SK-N-SH (cell line): ENCODE data around the gene EVI5. TPM values are rescaled to one million over a fixed set of nuclear protein-coding genes. Genes with fewer than 3 reads are reported as not detected.

Experiments used
- CTCF ChIA-PET: fragments of 300-600, 350-600 bp; formaldehyde crosslinking; extraction: SDS; loops from one replicate; lab custom pipeline; 2021; lab: Yijun Ruan, JAX
- POLR2A ChIA-PET: fragments of 350-600 bp; sonication (Branson Sonifier 250); formaldehyde crosslinking; extraction: SDS; loops from one replicate; lab custom pipeline; 2020; ENCODE audit warnings: antibody characterized with exemption, inconsistent platforms; lab: Yijun Ruan, JAX
- DNase-seq: peaks from one replicate; pipeline ENCODE4 v3.0.0; 2012
- H2AFZ ChIP-seq: fragments of 200-600 bp; sonication (generic); 2 replicates; pipeline ENCODE4 v1.8.1; 2016; ENCODE audit warnings: antibody characterized with exemption, mild to moderate bottlenecking, low read depth
- H3F3A ChIP-seq: fragments of 200-600 bp; sonication (generic); replicated peaks from 2 replicates; pipeline ENCODE3; 2016; ENCODE audit warnings: antibody characterized with exemption, mild to moderate bottlenecking; ENCODE audit not compliant: insufficient read depth
- H3K27ac ChIP-seq, 2 experiments: fragments of 200-500 bp in 1 of 2; fragments of 200-600 bp in 1 of 2; sonication (Bioruptor generic) in 1 of 2; sonication (generic), shearing (Covaris generic) in 1 of 2; 2 replicates each; pipeline versions ENCODE4 v1.5.1 to v1.6.1; 2014 to 2016; ENCODE audit warnings: low read depth in 2 of 2, inconsistent platforms in 1 of 2, low read length in 1 of 2, mild to moderate bottlenecking in 1 of 2, mixed read lengths in 1 of 2
- H3K27me3 ChIP-seq: fragments of 200-600 bp; sonication (generic), shearing (Covaris generic); 2 replicates; pipeline ENCODE4 v1.6.1; 2016; ENCODE audit warnings: mixed run types; ENCODE audit not compliant: insufficient read depth
- H3K36me3 ChIP-seq, 2 experiments: fragments of 200-500 bp in 1 of 2; fragments of 200-600 bp in 1 of 2; sonication (Bioruptor generic) in 1 of 2; sonication (generic) in 1 of 2; replicated peaks in 1 of 2; 2 replicates each; pipeline versions ENCODE3 to v1.5.1; 2014 to 2016; ENCODE audit warnings: low read length in 1 of 2, mild to moderate bottlenecking in 1 of 2; ENCODE audit not compliant: insufficient read depth in 2 of 2, control insufficient read depth in 1 of 2
- H3K4me1 ChIP-seq, 2 experiments: fragments of 200-500 bp in 1 of 2; fragments of 200-600 bp in 1 of 2; sonication (Bioruptor generic) in 1 of 2; sonication (generic), shearing (Covaris generic) in 1 of 2; 2 replicates each; pipeline versions ENCODE4 v1.5.1 to v1.6.1; 2014 to 2016; ENCODE audit warnings: low read depth in 1 of 2, low read length in 1 of 2, mixed run types in 1 of 2; ENCODE audit not compliant: insufficient read depth in 2 of 2, control insufficient read depth in 1 of 2
- H3K4me2 ChIP-seq: fragments of 200-600 bp; sonication (generic), shearing (Covaris generic); 2 replicates; pipeline ENCODE4 v1.6.1; 2017; ENCODE audit warnings: mixed run types
- H3K4me3 ChIP-seq, 2 experiments: fragments of 200-500 bp in 1 of 2; fragments of 200-600 bp in 1 of 2; sonication (Bioruptor generic) in 1 of 2; sonication (generic), shearing (Covaris generic) in 1 of 2; 2 replicates each; pipeline versions ENCODE4 v1.5.1 to v1.8.1; 2014 to 2016; ENCODE audit warnings: low read depth in 2 of 2, inconsistent platforms in 1 of 2, low read length in 1 of 2, mild to moderate bottlenecking in 1 of 2, mixed read lengths in 1 of 2, moderate library complexity in 1 of 2
- H3K79me2 ChIP-seq: fragments of 200-600 bp; sonication (generic); 2 replicates; pipeline ENCODE4 v1.8.1; 2017; ENCODE audit warnings: mild to moderate bottlenecking; ENCODE audit not compliant: insufficient read depth
- H3K9ac ChIP-seq: fragments of 200-600 bp; sonication (generic); 2 replicates; pipeline ENCODE4 v1.6.1; 2017; ENCODE audit warnings: mixed run types
- H3K9me2 ChIP-seq: fragments of 200-600 bp; sonication (generic); 2 replicates; pipeline ENCODE4 v1.6.1; 2017; ENCODE audit warnings: mixed run types
- H3K9me3 ChIP-seq: fragments of 200-600 bp; sonication (generic); 2 replicates; pipeline ENCODE4 v1.6.1; 2017; ENCODE audit warnings: mixed run types, mild to moderate bottlenecking, moderate library complexity
- H4K20me1 ChIP-seq: fragments of 200-600 bp; sonication (generic); 2 replicates; pipeline ENCODE4 v1.6.1; 2017; ENCODE audit warnings: mild to moderate bottlenecking, mixed run types; ENCODE audit not compliant: insufficient read depth
- CHD2 ChIP-seq: fragments of 150-350 bp; IDR thresholded peaks from 2 replicates; pipeline ENCODE4 v1.6.1; 2018; ENCODE audit warnings: low read length; ENCODE audit not compliant: partially characterized antibody
- EP300 ChIP-seq, 2 experiments: IDR thresholded peaks; 2 replicates each; pipeline versions ENCODE4 v1.4.0 to v1.6.1; 2012; ENCODE audit warnings: borderline replicate concordance in 1 of 2, low read depth in 1 of 2, low read length in 1 of 2
- JUND ChIP-seq: IDR thresholded peaks from 2 replicates; pipeline ENCODE4 v1.4.0; 2012
- MEF2A ChIP-seq: IDR thresholded peaks from 2 replicates; pipeline ENCODE4 v1.4.0; 2012; ENCODE audit warnings: low read depth, borderline replicate concordance
- RAD21 ChIP-seq: IDR thresholded peaks from 2 replicates; pipeline ENCODE4 v1.6.1; 2012; ENCODE audit warnings: mild to moderate bottlenecking, low read length
- RXRA ChIP-seq: IDR thresholded peaks from 2 replicates; pipeline ENCODE4 v1.4.0; 2012; ENCODE audit warnings: low read depth, mild to moderate bottlenecking, borderline replicate concordance
- TAF1 ChIP-seq: IDR thresholded peaks from 2 replicates; pipeline ENCODE4 v1.6.1; 2012; ENCODE audit warnings: low read depth, mild to moderate bottlenecking, low read length, moderate library complexity, borderline replicate concordance
- YY1 ChIP-seq: IDR thresholded peaks from 2 replicates; pipeline ENCODE4 v1.4.0; 2012; ENCODE audit warnings: low read depth, mild to moderate bottlenecking
- WGBS: methylation state at CpG from one replicate; pipeline ENCODE4 v1.1.6; 2017; ENCODE audit warnings: low lambda C conversion rate; 5-methylcytosine and 5-hydroxymethylcytosine counted together
- polyA plus RNA-seq, 3 experiments: library from polyadenylated mRNA; depleted of rRNA; stranded (reverse); fragments of >200 nt; gene quantifications; 2 replicates each; pipeline ENCODE4 v1.2.3, GENCODE V29; 2012
- TF ChIP-seq, protein P1 (sequence below): IDR thresholded peaks from 2 replicates; pipeline ENCODE4 v1.4.0; 2012; ENCODE audit warnings: low read depth, borderline replicate concordance
- TF ChIP-seq, protein P2 (sequence below): fragments of 150-350 bp; IDR thresholded peaks from 2 replicates; pipeline ENCODE4 v1.6.1; 2016; ENCODE audit warnings: mild to moderate bottlenecking, low read depth, low read length
- TF ChIP-seq, protein P3 (sequence below): IDR thresholded peaks from 2 replicates; pipeline ENCODE4 v1.4.0; 2012; ENCODE audit warnings: low read depth, borderline replicate concordance
- TF ChIP-seq, protein P4 (sequence below): IDR thresholded peaks from 2 replicates; pipeline ENCODE4; 2012
- TF ChIP-seq, protein P5 (sequence below): IDR thresholded peaks from 2 replicates; pipeline ENCODE4 v1.4.0; 2012; ENCODE audit warnings: low read depth

EVI5 gene
- polyA plus RNA-seq, 1 of the 3 experiments (the other 2 are of a cell fraction), result 5.7 TPM

DNA sequence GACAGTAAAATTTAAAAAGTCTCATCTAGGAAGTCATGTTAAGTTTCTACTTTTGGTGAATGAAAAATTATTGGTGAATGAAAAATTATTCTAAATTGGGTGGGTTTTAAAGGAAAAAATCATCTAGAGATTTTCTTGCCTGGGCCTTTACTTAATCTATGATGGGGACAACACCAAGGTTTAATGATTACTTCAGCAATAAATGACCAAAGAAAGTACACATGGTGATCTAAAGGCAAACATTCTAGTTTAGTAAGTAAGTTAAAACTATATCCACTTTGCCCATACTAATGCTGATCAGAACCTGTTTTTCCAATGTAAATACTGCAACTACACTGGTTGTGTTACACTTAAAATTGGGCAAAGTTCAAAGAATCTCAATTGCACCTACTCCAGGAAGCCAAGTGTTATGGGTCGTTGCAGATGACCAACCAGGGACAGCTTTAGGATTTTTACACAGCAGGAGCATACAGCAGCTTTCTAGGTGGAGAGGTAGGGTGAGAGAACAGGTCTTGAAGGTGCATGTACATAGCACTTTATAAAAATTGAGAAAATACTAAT, 32.3 kb upstream of the EVI5 start:
- Histone ChIP-seq H3K4me2 (no peak overlapping the region), H3K9ac (no peak overlapping the region), H3K27ac (no peak overlapping the region), H3F3A (no peaks in the 10 kb centered on the region), H3K27me3 (no peaks in the 10 kb centered on the region), H3K4me3 (no peak overlapping the region), H3K36me3 (no peaks in the 10 kb centered on the region), H3K9me3 (no peaks in the 10 kb centered on the region), H3K9me2 (no peaks in the 10 kb centered on the region), H3K4me1 (no peaks in the 10 kb centered on the region), H2AFZ (no peak overlapping the region), H4K20me1 (no peaks in the 10 kb centered on the region), H3K79me2 (no peaks in the 10 kb centered on the region)
- CTCF ChIA-PET, result interaction anchor here (0.6 to 2.8 kb wide), 5 partner anchors 15 to 507 kb away, joined by 3 to 17 read pairs (median 4); partner anchors contain the start of gene RPL5
- 6% methylated on average over 1 of the region's 1 CpG for WGBS
- POLR2A ChIA-PET, result no interaction called here
- TF ChIP-seq JUND, result no peak
- TF ChIP-seq, protein P1, sequence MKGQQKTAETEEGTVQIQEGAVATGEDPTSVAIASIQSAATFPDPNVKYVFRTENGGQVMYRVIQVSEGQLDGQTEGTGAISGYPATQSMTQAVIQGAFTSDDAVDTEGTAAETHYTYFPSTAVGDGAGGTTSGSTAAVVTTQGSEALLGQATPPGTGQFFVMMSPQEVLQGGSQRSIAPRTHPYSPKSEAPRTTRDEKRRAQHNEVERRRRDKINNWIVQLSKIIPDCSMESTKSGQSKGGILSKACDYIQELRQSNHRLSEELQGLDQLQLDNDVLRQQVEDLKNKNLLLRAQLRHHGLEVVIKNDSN, result no peak
- TF ChIP-seq CHD2, result no peak
- TF ChIP-seq, protein P2, sequence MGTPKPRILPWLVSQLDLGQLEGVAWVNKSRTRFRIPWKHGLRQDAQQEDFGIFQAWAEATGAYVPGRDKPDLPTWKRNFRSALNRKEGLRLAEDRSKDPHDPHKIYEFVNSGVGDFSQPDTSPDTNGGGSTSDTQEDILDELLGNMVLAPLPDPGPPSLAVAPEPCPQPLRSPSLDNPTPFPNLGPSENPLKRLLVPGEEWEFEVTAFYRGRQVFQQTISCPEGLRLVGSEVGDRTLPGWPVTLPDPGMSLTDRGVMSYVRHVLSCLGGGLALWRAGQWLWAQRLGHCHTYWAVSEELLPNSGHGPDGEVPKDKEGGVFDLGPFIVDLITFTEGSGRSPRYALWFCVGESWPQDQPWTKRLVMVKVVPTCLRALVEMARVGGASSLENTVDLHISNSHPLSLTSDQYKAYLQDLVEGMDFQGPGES, result no peak
- TF ChIP-seq, protein P3, sequence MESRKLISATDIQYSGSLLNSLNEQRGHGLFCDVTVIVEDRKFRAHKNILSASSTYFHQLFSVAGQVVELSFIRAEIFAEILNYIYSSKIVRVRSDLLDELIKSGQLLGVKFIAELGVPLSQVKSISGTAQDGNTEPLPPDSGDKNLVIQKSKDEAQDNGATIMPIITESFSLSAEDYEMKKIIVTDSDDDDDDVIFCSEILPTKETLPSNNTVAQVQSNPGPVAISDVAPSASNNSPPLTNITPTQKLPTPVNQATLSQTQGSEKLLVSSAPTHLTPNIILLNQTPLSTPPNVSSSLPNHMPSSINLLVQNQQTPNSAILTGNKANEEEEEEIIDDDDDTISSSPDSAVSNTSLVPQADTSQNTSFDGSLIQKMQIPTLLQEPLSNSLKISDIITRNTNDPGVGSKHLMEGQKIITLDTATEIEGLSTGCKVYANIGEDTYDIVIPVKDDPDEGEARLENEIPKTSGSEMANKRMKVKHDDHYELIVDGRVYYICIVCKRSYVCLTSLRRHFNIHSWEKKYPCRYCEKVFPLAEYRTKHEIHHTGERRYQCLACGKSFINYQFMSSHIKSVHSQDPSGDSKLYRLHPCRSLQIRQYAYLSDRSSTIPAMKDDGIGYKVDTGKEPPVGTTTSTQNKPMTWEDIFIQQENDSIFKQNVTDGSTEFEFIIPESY, result no peak
- no peak for DNase-seq

DNA sequence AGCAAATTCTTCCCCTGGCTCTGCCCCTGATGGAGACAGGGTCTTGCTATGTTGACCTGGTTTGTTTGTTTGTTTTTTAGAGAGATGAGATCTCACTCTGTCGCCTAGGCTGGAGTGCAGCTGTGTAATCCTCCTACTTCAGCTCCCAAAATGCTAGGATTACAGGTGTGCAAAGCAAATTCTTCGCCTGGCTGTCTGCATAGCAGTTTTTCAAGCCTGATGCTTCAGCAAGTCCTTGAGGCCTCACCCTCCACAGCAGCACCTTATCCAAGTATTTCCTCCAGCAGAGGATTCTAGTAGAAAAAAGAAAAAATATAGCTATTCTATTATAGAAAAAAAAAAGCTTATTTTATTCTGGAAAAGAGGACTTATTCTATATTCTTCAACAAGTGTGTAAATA, 31.8 kb upstream of the EVI5 start:
- no peaks in the 10 kb centered on the region for H3K9me2 ChIP-seq
- WGBS, result 57% methylated on average over 2 of the region's 2 CpGs
- H2AFZ ChIP-seq, result no peak overlapping the region
- H3K4me3 ChIP-seq, result no peak overlapping the region
- no peaks in the 10 kb centered on the region for H4K20me1 ChIP-seq
- TF ChIP-seq, protein P3, result no peak
- TF ChIP-seq TAF1 (no peak), RXRA (no peak), MEF2A (no peak), YY1 (no peak), EP300 (IDR thresholded peaks at IDR 0.05; ENCODE audit: borderline replicate concordance in 1 of 2, low read depth in 1 of 2, low read length in 1 of 2) (no peak), RAD21 (no peak)
- TF ChIP-seq, protein P4, sequence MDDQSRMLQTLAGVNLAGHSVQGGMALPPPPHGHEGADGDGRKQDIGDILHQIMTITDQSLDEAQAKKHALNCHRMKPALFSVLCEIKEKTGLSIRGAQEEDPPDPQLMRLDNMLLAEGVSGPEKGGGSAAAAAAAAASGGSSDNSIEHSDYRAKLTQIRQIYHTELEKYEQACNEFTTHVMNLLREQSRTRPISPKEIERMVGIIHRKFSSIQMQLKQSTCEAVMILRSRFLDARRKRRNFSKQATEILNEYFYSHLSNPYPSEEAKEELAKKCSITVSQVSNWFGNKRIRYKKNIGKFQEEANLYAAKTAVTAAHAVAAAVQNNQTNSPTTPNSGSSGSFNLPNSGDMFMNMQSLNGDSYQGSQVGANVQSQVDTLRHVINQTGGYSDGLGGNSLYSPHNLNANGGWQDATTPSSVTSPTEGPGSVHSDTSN, result no peak
- TF ChIP-seq, protein P5, sequence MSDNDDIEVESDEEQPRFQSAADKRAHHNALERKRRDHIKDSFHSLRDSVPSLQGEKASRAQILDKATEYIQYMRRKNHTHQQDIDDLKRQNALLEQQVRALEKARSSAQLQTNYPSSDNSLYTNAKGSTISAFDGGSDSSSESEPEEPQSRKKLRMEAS, result no peak
- TF ChIP-seq, all 33 proteins: peak for 0
- H3F3A ChIP-seq, result no peaks in the 10 kb centered on the region
- no peaks in the 10 kb centered on the region for H3K36me3 ChIP-seq
- no peak overlapping the region for H3K27ac ChIP-seq
- H3K27me3 ChIP-seq, result no peaks in the 10 kb centered on the region
- ChIA-PET CTCF (interaction anchor here (0.6 to 2.8 kb wide), 5 partner anchors 15 to 352 kb away, joined by 3 to 17 read pairs (median 4); partner anchors contain the start of gene RPL5), POLR2A (no interaction called here)
- no peaks in the 10 kb centered on the region for H3K79me2 ChIP-seq
- H3K9ac ChIP-seq, result no peak overlapping the region
- H3K4me2 ChIP-seq, result no peak overlapping the region
- no peaks in the 10 kb centered on the region for H3K4me1 ChIP-seq
- no peak for DNase-seq
- H3K9me3 ChIP-seq, result no peaks in the 10 kb centered on the region
